ENCODE data around the gene TPP1.

DNA sequence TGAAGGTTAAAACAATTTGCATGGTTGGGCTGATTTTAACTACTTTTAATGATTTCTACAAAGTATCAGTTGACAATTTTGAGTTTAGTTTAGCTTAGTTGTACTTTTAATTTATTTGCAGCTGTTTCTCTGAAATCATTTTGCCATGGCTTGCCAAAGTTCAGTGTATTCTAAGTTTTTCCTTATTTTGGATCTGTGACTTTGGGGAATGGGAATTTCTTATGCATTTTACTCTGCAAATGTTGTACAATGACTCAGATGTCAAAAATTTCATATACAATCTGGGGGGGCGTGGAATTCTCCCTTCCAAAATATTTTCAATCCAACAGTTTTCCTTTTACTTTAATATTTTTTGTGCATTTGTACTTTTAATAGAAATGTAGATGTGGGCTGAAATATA, 45.3 kb upstream of the TPP1 start:
- TF ChIP-seq, protein P1, sequence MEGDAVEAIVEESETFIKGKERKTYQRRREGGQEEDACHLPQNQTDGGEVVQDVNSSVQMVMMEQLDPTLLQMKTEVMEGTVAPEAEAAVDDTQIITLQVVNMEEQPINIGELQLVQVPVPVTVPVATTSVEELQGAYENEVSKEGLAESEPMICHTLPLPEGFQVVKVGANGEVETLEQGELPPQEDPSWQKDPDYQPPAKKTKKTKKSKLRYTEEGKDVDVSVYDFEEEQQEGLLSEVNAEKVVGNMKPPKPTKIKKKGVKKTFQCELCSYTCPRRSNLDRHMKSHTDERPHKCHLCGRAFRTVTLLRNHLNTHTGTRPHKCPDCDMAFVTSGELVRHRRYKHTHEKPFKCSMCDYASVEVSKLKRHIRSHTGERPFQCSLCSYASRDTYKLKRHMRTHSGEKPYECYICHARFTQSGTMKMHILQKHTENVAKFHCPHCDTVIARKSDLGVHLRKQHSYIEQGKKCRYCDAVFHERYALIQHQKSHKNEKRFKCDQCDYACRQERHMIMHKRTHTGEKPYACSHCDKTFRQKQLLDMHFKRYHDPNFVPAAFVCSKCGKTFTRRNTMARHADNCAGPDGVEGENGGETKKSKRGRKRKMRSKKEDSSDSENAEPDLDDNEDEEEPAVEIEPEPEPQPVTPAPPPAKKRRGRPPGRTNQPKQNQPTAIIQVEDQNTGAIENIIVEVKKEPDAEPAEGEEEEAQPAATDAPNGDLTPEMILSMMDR (IDR thresholded peaks at IDR 0.05; ENCODE audit: low read depth, low read length, missing input control): no peak
- no peak for TF ChIP-seq YY1 (IDR thresholded peaks at IDR 0.05)
- no peak for TF ChIP-seq SP1 (IDR thresholded peaks at IDR 0.05)
- TF ChIP-seq, protein P2, sequence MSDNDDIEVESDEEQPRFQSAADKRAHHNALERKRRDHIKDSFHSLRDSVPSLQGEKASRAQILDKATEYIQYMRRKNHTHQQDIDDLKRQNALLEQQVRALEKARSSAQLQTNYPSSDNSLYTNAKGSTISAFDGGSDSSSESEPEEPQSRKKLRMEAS (IDR thresholded peaks at IDR 0.05): no peak
- no peak for TF ChIP-seq TAF1 (conservative IDR thresholded peaks at IDR 0.05)
- TF ChIP-seq RAD21 (IDR thresholded peaks at IDR 0.05): no peak
- no peak for TF ChIP-seq GABPA (IDR thresholded peaks at IDR 0.05 in 1 of 2, conservative IDR thresholded peaks at IDR 0.05 in 1 of 2)
- TF ChIP-seq, protein P3, sequence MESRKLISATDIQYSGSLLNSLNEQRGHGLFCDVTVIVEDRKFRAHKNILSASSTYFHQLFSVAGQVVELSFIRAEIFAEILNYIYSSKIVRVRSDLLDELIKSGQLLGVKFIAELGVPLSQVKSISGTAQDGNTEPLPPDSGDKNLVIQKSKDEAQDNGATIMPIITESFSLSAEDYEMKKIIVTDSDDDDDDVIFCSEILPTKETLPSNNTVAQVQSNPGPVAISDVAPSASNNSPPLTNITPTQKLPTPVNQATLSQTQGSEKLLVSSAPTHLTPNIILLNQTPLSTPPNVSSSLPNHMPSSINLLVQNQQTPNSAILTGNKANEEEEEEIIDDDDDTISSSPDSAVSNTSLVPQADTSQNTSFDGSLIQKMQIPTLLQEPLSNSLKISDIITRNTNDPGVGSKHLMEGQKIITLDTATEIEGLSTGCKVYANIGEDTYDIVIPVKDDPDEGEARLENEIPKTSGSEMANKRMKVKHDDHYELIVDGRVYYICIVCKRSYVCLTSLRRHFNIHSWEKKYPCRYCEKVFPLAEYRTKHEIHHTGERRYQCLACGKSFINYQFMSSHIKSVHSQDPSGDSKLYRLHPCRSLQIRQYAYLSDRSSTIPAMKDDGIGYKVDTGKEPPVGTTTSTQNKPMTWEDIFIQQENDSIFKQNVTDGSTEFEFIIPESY (IDR thresholded peaks at IDR 0.05): no peak
- TF ChIP-seq, protein P4, sequence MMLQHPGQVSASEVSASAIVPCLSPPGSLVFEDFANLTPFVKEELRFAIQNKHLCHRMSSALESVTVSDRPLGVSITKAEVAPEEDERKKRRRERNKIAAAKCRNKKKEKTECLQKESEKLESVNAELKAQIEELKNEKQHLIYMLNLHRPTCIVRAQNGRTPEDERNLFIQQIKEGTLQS (IDR thresholded peaks at IDR 0.05): no peak
- TF ChIP-seq, protein P5, sequence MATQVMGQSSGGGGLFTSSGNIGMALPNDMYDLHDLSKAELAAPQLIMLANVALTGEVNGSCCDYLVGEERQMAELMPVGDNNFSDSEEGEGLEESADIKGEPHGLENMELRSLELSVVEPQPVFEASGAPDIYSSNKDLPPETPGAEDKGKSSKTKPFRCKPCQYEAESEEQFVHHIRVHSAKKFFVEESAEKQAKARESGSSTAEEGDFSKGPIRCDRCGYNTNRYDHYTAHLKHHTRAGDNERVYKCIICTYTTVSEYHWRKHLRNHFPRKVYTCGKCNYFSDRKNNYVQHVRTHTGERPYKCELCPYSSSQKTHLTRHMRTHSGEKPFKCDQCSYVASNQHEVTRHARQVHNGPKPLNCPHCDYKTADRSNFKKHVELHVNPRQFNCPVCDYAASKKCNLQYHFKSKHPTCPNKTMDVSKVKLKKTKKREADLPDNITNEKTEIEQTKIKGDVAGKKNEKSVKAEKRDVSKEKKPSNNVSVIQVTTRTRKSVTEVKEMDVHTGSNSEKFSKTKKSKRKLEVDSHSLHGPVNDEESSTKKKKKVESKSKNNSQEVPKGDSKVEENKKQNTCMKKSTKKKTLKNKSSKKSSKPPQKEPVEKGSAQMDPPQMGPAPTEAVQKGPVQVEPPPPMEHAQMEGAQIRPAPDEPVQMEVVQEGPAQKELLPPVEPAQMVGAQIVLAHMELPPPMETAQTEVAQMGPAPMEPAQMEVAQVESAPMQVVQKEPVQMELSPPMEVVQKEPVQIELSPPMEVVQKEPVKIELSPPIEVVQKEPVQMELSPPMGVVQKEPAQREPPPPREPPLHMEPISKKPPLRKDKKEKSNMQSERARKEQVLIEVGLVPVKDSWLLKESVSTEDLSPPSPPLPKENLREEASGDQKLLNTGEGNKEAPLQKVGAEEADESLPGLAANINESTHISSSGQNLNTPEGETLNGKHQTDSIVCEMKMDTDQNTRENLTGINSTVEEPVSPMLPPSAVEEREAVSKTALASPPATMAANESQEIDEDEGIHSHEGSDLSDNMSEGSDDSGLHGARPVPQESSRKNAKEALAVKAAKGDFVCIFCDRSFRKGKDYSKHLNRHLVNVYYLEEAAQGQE (IDR thresholded peaks at IDR 0.05): no peak
- TF ChIP-seq FOXA2 (IDR thresholded peaks at IDR 0.05): no peak

All from liver (tissue), 3 donors.